Activated gamma-delta T cell (primary cell): ENCODE data around the gene STX18.
"Not testable (repeated sequence)": the region's sequence is repeated elsewhere in the genome, so short reads cannot be mapped to it uniquely, and the experiment has no call there.

ENCODE experiments used
- DNase-seq: peaks from one replicate; lab custom pipeline; 2025; lab: John Stamatoyannopoulos, UW

The STX18 gene

DNA sequence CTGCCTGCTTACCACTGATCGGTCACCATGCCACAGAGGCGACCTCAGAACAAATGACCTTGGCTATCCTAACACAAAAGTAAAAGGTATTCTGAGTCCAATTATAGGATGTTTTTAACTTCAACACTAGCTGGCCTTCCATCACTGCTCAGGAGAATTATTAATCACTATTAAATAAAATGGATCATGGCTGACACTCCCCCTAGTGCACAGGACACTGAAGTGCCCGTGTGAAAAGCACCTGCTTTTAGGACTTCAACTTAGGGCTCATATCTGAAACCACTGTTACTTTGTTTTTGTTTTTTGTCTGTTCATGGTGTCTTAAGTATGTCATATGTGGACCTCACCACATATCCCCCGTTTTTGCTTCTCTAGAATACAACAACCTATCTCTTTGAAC is 33.9 kb downstream of the STX18 start:
- DNase-seq: no peak

DNA sequence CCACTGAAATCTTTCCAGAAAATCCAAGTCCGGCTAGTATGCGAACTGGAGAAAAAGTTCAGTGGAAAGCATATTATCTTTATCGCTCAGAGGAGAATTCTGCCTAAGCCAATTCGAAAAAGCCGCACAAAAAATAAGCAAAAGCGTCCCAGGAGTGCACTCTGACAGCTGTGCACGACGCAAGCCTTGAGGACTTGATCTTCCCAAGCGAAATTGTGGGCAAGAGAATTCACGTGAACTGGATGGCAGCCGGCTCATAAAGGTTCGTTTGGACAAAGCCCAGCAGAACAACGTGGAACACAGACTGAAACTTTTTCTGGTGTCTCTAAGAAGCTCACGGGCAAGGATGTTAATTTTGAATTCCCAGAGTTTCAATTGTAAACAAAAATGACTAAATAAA is 34.4 kb downstream of the STX18 start:
- no peak for DNase-seq

DNA sequence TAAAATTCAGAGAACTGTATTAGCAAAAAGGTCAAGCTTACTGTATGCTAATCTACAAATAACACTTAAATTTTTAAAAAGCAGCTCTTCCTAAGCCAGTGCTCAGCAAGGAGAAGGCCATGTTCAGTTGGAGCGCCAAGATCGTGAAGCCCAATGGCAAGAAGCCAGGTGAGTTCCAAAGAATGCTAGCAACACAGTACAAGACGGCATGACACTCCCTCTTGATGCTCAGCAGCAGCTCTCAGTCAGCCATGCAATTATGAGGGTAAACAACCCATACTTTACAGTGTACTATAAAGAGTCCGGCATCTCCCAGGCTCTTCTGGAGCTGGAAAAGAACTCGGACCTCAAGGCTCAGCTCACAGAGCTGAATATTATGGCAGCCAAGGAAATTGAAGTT is 34.9 kb downstream of the STX18 start:
- no peak for DNase-seq

DNA sequence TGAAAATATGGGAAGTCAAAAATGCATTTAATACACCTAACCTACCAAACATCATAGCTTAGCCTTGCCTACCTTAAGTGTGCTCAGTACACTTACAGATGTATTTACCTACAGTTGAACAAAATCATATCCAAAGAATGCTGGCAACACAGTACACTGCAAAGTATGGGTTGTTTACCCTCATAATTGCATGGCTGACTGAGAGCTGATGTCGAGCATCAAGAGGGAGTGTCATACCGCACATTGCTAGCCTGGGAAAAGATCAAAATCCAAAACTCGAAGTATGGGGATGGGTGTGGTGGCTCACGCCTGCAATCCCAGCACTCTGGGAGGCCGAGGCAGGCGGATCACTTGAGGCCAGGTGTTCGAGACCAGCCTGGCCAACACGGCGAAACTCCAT is 36.6 kb downstream of the STX18 start:
- DNase-seq: not testable (repeated sequence)

DNA sequence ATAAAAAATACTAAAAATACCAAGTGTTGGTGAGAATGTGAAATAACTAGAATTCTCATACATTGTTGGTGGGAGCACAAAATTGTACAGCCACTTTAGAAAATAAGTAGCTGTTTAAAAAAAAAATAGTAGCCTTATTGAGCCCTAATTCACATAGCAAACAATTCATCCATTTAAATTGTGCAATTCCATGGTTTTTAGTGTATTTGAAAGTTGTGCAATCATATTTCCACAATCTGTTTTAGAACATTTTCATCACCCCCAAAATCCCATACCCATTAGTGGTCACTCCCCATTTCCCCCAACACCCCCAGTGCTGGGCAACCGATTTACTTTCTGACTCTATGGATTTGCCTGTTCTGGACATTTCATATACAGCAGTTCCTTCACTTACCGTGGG is 37.1 kb downstream of the STX18 start:
- DNase-seq: no peak

DNA sequence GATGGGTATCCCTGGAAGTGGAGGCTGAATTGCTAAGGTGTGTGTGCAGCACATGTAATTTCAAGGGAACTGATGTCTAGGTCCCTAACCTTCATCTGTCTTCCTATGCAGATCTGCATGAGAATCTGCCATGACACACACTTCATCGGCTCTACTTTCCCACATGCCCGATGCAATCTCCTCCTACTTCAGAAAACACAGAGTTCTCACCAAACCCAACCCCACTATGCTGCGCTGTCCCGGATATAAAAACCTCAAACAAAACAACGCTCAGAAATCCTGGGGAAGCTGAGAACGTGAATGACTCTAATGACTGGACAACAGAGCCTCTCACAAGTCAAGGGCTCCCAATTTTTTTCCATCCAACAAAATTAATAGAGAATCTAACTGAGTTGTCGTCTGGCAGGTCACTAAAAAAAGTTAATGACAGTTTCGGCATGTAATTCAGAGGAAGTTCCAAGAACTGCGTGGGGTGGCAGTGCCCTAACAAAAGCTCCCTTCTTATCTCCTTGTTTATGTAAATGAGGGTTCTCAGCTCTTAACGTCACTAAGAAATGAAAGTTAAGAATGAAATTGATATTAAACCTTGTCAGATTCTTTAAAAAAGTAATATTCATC is 39.0 kb downstream of the STX18 start:
- DNase-seq: no peak

DNA sequence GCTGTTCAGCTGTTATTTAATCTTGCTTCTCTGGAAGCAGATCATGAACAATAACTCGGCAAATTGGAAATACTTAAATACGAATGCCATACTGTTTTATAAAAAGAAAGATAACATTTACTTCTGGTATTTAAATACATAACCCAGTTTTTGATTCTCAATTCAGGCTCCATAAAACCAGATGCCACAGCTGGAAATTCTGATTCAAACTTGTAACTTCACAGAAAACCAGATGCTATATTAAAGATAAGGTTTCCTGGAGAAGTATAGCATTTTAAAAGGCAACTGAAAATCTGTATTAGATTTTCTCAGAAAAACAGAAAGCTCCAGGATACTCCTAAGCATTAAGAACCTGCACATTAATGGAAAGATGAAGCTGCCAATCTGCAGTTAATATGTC is 40.2 kb downstream of the STX18 start:
- DNase-seq: no peak

DNA sequence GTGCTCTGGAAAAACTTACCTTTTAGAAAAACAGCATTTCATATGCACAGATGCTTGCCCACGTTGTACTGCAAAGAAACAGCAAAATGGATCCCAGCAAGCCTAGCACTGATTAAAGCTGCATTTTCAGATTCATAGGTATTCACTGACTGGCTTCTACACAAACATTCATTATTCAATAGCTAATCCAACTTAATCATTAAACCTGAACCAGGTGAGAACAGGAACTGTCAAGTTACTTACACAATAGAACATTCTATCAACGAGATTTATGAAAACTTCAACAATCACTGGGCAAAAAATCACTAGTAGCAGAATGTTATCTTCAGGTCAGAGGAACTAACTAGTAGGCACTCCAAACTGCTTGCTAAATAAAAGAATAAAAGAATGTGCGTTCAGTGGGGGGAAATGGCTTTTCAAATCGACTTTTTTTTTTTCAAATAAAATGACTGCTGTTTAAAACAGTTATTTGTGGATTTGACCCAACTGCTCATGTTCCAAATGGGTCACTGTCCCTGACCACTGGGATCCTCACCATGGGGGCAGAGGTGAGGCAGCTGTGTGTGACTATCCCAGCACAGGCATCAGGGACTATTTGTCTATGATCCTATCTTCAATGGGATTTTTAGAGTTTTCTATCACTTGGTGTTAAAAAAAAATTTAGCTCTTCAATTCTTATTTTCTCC is 42.3 kb downstream of the STX18 start:
- DNase-seq: no peak

DNA sequence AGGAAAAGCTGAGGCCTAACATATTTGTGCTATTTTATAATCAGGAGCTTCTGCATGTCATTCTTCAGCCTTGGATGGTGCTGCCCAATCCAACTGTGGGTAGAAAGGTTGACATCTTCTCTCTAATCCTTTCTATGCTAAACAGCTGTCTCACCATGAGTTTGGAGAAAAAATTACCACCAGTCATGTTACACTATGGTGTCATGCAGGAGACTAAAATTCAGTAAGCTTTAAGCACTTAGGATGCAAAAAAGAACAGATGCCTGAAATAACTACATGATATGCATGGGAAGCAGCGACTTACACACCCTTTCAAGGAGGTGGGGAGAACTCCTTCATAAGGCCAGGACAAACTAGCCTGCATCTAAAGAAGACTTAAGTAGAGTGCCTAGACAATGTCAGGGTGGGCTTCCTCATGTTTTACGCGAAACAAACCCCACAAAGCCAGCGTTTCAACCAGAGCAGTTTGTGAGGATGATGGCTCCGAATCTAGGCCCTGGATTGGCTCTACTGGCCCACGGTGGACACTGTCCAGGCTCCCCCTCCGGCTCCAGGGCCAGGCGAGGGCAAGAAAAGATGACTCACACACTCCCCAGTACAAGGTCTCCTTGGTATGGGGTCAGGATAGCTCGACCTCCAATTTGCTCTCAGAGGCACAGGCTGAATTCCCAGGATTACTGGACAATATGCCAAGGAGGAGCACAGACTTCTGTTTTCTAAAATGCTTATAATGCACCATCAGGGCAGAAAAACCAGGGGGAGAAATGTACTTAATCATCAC is 45.1 kb downstream of the STX18 start:
- no peak for DNase-seq

DNA sequence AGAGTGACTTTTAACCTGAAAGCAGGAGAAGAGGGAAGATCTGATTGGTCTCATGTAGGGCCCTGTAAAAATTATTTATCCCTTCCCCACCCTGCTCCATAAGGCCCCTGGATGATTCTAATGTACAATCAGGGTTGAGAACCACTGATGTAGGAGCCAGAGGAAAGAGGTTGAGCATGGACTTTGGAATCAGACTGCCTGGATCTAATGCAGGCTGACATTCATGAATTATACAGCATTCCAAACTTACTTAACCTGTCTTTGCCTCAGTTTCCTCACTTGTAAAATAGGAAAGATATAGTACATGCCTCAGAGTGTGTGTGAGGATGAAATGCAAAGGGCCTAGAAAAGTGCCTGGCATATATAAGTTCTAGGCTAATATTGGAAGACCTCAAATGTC is 47.0 kb downstream of the STX18 start:
- no peak for DNase-seq

DNA sequence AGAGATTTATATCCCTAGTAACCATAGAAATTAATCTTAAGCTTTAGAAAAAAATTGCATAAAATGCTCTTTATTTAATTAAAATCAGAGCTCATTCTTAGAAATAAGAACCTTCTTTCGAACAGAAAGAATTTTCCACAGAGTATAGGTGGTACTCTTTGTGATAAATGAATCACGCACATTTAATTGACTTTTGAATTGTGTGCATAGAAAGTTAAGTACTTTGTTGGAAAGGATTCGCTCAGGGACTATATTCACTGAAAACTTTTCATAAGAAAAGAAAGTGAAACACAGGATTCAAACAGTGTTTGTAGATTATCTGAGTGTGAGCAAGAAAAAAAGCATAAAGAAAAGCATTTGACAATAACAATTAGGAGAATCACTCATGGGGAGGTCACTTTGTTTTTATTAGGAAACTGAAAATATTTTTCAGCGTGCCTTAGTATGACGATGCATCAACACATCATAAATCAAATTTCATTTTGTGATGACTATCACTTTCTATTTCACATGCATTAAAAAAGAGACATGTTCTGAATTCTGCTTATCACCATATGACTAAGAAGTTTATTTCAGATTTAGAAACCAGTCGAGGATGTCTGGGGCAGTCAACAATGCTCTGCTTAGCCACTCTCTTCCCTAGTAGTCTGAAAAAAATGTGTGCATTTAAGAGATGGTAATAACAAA is 49.5 kb downstream of the STX18 start:
- no peak for DNase-seq

DNA sequence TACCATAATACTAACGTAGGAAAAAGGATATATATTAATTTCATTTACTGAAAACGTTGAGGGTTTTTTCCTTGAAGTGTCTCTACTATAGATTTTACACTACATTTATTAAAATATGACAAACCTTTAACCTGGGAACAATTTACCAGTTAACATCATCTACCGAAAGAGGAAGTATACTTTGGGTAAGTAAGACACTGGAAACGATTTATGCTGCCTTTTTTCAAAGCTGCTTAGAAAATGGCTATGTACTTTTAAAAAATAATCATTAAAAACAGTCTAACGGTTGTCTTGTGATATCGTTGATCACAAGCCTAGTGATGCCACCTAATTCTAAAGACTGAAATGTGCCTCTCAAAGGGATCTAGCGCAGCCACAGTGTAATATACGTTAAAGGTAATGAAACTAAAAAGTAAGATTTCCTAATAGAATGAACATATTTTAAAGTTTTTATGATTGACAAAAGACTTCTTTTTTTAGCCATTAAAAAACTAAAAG is 50.4 kb downstream of the STX18 start:
- no peak for DNase-seq

DNA sequence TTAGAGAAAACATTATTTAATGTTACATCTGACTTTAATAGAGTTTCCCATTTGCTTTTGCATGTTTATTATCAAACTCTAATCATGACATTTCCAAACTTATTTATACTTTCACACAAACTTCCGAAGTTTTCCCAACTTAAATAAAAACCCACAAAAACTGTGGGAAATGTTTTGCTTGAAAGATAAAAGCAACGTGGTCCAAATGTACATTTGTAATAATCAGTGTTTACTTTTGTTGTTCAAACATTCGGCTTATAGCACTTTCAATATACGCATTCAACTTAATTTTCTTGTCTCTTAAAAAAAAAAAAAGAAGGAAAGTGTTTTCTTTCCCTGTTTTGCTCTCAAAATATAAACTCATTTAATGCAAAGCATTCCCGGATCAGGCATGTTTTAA is 51.0 kb downstream of the STX18 start:
- no peak for DNase-seq

DNA sequence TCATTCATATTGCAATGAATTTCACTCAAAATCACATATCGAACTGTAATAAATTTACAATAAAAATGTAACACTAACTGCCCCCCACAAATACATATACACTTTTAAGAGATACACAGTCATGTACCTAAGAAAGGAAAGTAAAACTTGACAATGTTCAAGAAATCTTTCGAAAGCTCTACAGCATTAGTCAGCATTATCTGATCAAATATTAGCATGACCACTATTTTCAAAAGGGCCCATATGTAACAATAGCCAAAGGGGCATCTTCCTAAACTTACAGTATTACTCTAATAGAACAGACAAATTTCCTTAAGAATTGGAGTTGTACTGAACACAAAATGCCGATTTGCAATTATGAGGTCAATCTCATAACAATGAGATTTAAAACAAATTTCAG is 51.8 kb downstream of the STX18 start:
- no peak for DNase-seq

DNA sequence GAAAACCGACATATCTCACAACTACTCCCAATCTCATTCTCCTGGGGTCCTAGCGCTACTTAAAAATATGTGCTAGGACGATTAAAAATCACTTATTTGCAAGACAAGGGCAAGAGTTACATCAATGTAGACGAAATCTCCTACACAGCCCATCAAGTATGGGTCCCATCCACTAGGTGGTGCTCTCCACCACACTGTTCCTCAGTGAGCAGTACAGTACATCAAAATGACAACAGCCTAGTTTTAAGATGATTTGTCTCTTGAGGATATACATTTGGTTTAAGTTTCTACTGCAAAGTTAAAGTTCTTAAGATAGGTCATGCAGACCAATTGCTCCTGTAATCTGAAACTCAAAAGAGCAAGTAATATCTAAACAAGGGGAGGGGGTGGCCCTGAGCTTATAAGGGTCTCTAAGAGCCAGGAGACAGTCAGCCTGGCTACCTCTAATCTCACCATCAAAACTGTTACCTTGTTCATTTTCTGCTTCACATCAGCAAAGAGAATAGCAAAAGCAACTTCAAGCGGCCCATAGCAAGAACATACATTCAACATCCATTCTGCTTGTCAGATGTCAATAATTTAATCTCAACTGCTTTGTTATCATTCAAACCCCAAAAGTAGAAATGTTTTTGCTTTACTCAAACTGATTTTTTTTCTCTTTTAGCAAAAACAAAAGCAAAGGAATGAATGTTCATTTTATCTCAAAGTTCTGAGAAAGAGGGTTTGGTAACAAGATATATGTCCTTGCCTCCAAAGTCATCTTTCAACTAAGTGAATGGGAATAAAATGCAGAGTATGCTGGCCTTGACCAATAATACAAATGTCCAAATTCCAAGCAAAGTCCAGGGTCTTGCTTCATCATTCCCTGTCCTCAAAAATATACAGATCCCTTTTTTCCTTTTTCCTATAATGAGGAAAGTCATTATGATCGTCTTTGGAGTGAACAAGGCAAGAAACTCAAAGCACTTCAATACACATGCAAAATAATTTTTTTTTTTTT is 53.1 kb downstream of the STX18 start:
- no peak for DNase-seq

DNA sequence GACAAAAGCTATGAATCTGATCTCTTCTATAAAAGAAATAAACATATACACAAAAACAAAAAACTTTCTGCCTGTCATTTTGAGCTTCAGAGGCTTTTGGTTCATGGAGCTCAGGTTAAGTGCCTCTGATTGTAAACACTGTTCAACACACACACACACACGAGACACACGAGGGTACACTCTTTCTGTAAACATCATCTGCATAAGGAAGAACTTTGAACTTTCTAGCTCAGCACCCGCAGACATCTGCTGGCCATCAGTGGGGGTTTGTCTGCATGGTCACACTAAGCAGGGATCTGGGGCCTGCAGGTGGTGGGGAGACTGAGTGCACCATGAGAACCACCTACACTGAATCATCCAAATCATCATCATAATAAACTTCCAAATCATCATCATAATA is 54.9 kb downstream of the STX18 start:
- DNase-seq: no peak

DNA sequence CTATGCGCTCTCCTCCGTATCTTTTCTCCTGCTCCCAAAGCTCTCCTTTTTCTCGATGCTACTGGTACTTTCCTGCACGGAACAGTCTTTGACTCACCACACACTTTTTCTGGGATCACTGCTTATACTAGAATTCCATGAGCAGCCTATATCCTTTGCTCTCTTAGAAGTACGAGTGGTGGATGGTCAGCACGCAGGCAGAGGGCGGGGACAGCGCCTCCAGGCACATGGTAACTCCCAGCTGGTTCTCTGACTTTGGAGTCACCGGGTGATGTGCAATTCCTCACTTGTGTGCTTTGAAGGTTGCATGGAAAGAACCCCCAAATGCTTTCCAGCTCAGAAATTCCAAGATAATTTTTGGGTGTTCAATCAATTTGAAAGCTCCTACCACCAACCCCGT is 56.0 kb downstream of the STX18 start:
- no peak for DNase-seq

DNA sequence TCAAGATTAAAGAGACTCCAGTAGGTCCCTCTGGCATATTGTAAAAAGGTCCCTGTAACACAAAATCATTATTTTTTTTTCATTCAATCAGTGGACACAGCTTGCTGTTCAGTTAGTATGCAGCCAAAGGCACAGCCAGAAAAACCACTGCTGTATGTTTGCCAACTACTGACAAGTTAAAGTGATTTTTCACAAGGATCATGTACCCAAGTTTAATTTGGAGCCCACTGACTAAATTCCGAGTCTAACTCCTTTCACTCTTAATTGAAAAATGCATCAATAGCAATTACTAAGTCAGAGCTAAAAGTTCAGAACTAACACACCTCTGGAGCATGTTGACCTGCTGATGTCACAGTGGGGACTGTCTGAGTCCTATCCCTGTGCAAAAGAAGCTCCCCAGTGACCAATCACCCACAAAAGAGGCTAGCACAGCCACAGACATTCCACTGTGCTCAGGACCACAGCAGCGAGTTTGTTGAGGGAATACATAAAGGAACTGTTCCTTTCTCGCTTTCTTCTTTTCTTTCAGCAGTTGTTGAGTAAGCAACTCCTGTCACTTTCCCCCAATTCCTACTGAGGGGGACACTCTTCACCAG is 60.4 kb downstream of the STX18 start:
- no peak for DNase-seq

DNA sequence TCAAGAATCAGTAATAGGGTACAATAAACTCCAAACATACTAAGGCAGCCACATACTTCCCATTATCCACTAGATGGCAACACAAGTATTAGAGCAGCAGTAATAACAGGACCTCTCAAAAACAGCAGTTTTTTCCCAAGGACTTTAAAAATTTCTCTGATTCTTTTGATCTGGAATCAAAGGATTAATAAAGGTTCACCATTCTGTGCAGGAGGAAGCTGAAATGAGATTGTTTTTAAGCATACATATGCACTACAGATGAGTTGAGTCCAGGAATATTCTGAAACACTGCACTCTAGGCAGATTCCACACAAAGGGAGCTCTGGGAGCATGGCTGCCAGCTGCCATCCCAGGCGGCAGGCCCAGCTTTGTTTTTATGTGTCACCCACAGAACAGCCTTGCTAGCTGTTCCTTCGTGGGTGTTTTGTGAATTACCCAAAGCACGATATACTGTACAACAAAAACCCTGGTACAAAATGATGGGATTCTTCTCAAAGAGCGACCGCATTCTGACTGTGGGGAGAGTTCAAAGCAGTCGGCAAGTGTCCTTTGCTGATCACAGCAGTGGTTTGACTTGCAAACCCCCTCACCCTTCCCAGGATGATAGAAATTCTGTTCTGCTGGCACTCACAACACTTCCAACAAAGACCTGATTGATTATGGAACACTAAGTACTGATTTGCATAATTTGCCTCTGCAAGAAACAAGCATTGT is 61.0 kb downstream of the STX18 start:
- no peak for DNase-seq

DNA sequence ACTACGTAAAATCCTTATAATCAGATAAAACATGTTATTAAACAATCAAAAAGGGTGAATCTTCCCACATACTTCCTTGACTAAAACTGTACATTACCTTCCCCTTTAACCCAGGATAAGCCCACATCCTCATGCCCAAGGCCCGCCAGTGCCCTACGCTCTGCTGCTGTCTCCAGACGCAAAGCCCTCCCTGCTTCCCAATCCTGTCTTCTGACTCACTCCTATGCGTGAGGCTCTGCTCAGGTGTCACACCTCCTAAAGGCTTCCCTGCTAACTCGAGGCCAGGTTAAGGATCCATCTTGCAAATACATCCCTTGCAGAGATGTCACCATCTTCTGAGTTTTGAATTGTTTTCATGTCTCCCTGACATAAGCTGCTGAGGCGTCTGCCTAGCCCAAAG is 61.6 kb downstream of the STX18 start:
- no peak for DNase-seq
